ES-I3 (cell line): ENCODE data around the gene ADM5.

Experiments used
- H3K36me3 ChIP-seq: 2 replicates; pipeline ENCODE4 v1.6.1; 2013; ENCODE audit warnings: mild to moderate bottlenecking, low read length, control low read depth, moderate library complexity; ENCODE audit not compliant: insufficient read depth
- H3K4me1 ChIP-seq: 2 replicates; pipeline ENCODE4 v1.6.1; 2013; ENCODE audit warnings: mild to moderate bottlenecking, control low read depth, low read length; ENCODE audit not compliant: insufficient read depth
- H3K9ac ChIP-seq: 2 replicates; pipeline ENCODE4 v1.6.1; 2013; ENCODE audit warnings: low read depth, mild to moderate bottlenecking, low read length, moderate library complexity
- H3K9me3 ChIP-seq: 2 replicates; pipeline ENCODE4 v1.6.1; 2013; ENCODE audit warnings: mild to moderate bottlenecking, low read length, moderate library complexity; ENCODE audit not compliant: control insufficient read depth, insufficient read depth

The ADM5 gene

DNA sequence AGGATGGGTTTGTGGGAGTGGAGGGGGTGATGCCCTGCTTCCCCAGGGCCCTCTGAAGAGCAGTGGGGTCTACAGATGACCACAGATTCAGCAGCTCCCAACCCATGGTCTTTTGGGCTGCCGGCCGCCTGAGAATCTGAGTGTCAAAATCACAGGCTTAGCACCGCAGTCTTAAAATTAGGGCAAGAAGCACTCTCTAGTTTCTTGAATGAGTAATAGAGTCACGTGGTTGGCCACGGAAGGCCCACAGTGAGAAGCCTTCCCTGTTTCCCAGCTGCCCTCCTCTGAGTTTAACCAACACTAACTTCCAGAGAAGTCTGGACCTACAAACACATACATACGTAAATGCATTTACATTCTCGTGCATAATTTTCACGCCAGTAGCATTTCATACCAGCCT lies 7.1 kb upstream of the ADM5 start:
- Histone ChIP-seq H3K9me3 (no peaks in the 10 kb centered on the region), H3K9ac (no peak overlapping the region), H3K36me3 (peaks cover 16% of the 10 kb centered on the region), H3K4me1 (peaks cover 17% of the 10 kb centered on the region)

DNA sequence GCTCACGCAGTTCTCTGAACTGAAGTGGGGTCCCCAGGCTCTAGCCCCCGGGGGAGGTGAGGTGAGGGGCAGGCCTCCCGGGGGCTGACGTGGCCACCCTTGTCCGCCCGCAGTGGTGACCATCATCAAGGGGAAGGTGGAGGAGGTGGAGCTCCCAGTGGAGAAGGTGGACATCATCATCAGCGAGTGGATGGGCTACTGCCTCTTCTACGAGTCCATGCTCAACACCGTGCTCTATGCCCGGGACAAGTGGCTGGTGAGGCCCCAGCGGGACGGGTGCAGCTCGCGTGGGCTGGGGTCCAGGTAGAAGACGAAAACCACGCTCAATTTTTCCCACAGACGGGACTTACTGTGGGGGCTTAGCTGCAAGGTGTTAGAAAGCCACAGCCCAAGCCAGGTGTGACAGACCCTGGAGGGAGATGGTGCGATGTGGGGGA lies 5.6 kb upstream of the ADM5 start:
- Histone ChIP-seq H3K9ac (no peak overlapping the region), H3K36me3 (peaks cover 16% of the 10 kb centered on the region), H3K4me1 (peaks cover 25% of the 10 kb centered on the region), H3K9me3 (no peaks in the 10 kb centered on the region)

DNA sequence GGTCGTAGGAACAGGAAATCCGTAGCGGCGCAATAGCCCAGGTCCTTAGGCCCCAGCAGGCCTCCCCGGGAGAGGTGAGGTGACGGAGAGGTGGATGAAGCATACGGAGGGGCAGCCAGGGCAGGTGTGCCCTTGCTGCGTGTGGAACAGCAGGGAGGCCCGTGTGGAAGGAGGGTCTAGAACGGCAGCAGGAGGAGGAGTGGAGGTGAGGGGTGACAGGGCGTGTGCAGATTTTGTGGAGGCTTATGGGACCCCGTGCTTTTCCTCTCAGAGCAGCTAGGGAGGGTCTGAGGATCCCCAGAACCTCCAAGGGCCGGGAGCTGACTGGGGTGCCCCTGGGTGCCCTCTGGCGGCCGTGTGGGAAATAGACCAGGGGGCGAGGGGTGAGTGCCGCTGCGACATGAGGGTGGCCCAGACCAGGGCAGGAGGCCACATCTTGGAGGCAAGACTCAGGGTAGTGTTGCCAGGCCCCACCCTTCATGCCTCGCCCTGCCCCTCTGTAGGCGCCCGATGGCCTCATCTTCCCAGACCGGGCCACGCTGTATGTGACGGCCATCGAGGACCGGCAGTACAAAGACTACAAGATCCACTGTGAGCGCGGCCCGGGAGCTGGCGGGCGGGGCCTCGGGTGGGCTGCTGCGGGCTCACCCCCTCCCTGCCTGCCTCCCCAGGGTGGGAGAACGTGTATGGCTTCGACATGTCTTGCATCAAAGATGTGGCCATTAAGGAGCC lies 5.0 kb upstream of the ADM5 start:
- Histone ChIP-seq H3K9ac (no peak overlapping the region), H3K9me3 (no peaks in the 10 kb centered on the region), H3K36me3 (peaks cover 16% of the 10 kb centered on the region), H3K4me1 (peaks cover 25% of the 10 kb centered on the region)

DNA sequence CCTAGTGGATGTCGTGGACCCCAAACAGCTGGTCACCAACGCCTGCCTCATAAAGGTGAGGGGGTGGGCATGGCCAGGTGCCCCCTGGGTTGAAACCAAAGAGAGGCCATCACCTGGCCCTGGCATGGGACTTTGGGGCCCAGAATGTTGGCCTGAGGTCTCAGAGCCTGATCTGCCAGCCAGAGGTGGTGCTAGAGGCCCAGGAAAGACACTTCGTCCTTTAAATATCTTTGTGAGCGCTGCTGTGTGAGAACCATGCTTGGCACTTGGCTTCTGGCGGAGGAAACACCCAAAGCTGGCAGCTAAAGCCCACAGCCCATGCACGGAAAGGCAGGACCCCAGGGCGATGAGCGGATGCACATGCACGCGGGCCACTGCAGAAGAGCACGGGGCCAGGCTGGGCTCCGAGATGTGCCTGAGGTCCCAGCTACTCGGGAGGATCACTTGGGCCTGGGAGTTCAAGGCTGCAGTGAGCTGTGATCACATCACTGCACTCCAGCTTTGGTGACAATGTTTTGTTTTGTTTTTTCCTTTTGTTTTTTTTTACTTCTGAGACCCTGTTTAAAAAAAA lies 4.3 kb upstream of the ADM5 start:
- Histone ChIP-seq H3K36me3 (peaks cover 16% of the 10 kb centered on the region), H3K4me1 (peaks cover 23% of the 10 kb centered on the region), H3K9me3 (no peaks in the 10 kb centered on the region), H3K9ac (no peak overlapping the region)

DNA sequence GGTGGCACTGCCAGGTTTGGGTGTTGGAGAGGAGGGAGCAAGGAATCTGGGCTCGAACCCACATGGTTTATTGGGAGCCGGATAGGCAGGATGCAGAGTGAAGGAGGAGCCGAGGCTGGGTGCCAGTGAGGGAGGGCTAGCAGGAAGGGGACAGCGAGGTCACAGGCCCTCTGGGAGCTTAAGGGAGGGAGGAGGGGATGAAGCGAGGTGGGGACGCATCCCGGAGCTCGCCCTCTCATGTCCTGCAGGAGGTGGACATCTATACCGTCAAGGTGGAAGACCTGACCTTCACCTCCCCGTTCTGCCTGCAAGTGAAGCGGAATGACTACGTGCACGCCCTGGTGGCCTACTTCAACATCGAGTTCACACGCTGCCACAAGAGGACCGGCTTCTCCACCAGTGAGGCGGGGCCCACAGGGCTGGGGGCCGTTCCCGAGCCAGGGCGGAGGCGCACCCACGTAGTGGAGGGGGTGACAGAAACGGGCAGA lies 3.5 kb upstream of the ADM5 start:
- H3K9me3 ChIP-seq, result no peaks in the 10 kb centered on the region
- H3K4me1 ChIP-seq, result peaks cover 18% of the 10 kb centered on the region
- H3K36me3 ChIP-seq, result peaks cover 16% of the 10 kb centered on the region
- H3K9ac ChIP-seq, result no peak overlapping the region

DNA sequence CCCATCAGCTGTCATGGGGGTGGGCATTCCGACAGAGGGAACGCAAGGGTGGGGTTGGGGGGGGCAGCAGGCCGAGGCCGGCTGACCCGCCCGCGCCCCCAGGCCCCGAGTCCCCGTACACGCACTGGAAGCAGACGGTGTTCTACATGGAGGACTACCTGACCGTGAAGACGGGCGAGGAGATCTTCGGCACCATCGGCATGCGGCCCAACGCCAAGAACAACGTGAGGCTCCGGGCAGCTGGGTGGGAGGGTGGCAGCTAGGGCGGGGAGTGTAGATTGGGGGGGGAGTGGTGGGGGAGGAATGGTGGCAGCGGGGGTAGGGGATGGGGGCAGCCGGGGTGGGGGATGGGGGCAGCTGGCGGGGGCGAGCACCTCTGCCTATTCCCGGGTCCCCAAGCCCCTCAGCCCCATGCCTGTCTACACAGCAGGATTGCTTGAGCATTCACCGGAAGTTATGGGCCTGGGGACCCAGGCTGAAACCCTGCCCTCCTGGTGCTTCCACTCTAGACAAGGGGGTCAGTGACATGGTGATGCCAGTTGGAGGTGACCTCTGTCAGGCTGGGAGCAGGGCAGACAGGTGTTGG lies 2.8 kb upstream of the ADM5 start:
- Histone ChIP-seq H3K9me3 (no peaks in the 10 kb centered on the region), H3K36me3 (peaks cover 16% of the 10 kb centered on the region), H3K4me1 (peaks cover 15% of the 10 kb centered on the region; the same call in 1 of the 2 replicates), H3K9ac (no peak overlapping the region)

DNA sequence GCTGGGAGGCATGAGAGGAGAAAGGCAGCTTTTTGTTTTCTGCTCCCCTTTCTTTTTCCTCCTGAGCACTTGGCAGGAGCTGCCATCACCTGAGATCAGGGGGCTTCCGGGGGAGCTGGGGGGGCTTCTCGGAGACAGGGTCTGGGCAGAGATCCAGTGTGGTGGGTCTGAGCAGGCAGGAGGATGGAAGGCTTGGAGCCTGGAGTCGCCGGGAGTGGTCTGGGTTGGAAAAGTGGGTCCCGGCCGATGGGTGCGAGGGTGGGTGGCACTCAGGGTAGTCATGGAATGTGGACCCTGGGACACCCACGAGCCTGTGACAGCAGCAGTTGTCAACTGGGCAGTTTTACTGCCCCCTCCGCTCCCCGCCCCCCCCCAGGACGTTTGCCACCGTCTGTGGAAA lies 2.2 kb upstream of the ADM5 start:
- H3K9ac ChIP-seq, result no peak overlapping the region
- no peaks in the 10 kb centered on the region for H3K9me3 ChIP-seq
- H3K4me1 ChIP-seq, result peaks cover 15% of the 10 kb centered on the region; the same call in 1 of the 2 replicates
- peaks cover 16% of the 10 kb centered on the region; the same call in 1 of the 2 replicates for H3K36me3 ChIP-seq

DNA sequence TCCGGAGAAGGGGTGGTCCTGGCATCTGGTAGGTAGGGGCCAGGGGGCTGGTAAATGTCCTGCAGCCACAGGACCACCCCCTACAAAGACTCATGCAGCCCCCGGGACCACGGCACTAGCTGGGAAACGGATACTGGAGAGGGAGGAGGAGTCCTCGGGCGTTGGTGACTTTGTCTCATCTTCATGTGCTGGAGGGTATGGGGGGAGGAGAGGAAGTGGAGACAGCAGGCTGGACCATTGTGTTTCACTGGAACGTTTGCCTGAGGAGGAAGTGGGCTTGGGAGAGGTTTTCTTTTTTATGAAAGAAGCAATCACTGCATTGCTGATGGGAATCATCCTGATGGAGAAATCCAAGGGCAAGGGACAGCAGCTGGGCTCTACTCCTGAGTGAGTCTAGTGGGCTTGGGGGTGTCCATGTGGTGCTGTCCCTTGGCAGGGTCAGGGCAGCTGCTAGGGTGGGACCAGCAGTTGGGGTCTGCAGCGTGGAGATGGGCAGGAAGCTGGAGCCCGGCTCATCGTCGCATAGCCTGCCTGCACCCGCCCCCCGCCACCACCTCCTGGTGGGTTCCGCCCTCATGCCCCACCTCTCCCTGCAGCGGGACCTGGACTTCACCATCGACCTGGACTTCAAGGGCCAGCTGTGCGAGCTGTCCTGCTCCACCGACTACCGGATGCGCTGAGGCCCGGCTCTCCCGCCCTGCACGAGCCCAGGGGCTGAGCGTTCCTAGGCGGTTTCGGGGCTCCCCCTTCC lies 1.7 kb upstream of the ADM5 start:
- no peaks in the 10 kb centered on the region for H3K9me3 ChIP-seq
- peaks cover 15% of the 10 kb centered on the region; the same call in 1 of the 2 replicates for H3K4me1 ChIP-seq
- peaks cover 11% of the 10 kb centered on the region; the same call in 1 of the 2 replicates for H3K36me3 ChIP-seq
- H3K9ac ChIP-seq, result no peak overlapping the region

DNA sequence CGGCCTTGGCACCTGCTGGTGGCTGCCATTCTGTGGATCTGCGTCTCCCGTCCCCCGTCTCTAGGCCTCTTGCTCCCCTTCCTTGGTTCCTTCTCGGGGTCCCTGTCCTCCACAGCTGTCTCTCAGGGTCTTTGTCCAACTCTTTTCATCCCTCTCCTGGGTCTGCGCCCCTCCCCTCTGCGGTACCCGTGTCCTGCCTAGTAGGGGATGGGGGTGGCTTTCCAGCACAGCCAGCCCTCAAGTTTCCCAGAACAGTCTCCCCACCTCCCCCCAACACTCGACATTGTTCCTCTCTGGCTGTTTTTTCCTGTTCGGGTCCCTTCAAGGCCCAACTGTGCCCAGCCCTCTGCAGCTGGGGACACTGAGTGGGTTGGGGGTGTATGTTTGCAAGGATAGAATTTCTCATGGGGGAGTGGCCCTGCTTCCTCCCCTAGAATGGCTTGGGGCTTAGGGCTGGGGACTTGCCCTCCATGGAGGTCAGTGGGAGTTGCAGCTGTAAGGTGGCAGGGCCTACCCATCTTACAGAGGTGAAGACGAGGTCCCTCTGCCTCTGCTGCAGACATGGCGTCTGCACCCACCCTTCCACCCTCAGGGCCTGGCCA lies 762 bp upstream of the ADM5 start:
- peaks cover 15% of the 10 kb centered on the region; the same call in 1 of the 2 replicates for H3K4me1 ChIP-seq
- peaks cover 8% of the 10 kb centered on the region; the same call in 1 of the 2 replicates for H3K36me3 ChIP-seq
- H3K9ac ChIP-seq, result peak overlapping the region; percentile 75; the same call in 1 of the 2 replicates

DNA sequence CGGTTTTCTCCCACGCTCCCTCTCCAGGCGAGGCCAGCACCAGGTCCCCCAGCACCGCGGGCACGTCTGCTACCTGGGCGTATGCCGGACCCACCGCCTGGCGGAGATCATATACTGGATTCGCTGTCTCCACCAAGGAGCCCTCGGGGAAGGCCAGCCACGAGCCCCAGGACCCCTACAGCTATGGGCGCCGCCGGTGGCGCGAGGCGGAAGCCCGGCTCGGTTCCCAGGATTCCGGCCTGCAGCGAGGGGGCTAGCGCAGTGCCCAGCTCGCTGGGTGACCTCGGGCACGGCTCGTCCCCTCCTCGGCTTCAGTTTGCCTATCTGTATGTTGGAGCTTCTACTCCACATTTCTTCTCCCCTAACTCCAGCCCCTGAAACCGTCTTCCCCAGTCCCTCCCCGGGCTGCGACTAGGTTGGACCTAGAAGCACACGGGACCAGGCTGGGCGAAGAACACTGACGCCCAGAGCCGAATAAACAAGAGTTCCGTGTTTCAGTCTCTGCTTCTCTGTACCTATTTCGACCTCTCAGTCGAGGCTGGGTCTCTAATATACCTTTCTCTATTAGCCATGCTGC lies 773 bp downstream of the ADM5 start:
- peak overlapping the region; percentile 75 for H3K9ac ChIP-seq
- no peaks in the 10 kb centered on the region for H3K9me3 ChIP-seq
- peaks cover 8% of the 10 kb centered on the region; the same call in 1 of the 2 replicates for H3K36me3 ChIP-seq
- peaks cover 15% of the 10 kb centered on the region; the same call in 1 of the 2 replicates for H3K4me1 ChIP-seq

More for the DNA sequence above, 762 bp upstream of the ADM5 start:
- no peaks in the 10 kb centered on the region for H3K9me3 ChIP-seq

DNA sequence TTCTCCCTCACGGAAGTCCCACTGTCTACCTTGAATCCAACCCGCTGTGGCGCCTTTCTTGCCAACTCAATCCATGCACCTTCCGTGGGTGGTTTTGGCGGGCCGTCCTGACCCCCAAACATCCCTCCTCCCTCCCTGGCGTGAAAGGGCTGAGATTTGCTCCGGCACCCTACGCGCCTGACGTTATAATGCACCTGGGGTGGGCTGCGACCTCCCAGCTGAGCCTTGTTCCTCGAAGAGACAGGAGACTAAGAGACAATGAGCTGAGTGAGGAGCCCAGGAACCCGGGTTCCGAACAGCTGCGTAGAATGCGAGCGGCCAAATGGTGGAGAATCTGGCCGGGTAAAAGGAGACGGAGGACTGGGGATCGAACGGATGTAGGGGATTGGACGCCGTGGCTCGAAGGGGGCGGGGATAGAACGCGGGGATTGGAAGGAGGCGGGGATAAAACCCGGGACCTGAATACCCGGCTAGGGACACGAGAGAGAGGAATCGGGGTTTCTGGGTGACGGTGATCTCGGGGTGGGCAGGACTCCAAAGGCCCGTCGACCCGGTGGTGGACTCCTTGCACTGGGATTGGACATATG lies 1.4 kb downstream of the ADM5 start, which contains the start of gene CPT1C:
TSS of gene CPT1C (plus strand) at position 461 of the 587 bp plus-strand sequence. CDS start 1,137 bp downstream, outside the sequence.
- Histone ChIP-seq H3K9ac (peak within 1 kb of the TSS; percentile 75), H3K36me3 (peaks cover 3% of the 10 kb centered on the region; the same call in 1 of the 2 replicates), H3K4me1 (peaks cover 15% of the 10 kb centered on the region; the same call in 1 of the 2 replicates)

DNA sequence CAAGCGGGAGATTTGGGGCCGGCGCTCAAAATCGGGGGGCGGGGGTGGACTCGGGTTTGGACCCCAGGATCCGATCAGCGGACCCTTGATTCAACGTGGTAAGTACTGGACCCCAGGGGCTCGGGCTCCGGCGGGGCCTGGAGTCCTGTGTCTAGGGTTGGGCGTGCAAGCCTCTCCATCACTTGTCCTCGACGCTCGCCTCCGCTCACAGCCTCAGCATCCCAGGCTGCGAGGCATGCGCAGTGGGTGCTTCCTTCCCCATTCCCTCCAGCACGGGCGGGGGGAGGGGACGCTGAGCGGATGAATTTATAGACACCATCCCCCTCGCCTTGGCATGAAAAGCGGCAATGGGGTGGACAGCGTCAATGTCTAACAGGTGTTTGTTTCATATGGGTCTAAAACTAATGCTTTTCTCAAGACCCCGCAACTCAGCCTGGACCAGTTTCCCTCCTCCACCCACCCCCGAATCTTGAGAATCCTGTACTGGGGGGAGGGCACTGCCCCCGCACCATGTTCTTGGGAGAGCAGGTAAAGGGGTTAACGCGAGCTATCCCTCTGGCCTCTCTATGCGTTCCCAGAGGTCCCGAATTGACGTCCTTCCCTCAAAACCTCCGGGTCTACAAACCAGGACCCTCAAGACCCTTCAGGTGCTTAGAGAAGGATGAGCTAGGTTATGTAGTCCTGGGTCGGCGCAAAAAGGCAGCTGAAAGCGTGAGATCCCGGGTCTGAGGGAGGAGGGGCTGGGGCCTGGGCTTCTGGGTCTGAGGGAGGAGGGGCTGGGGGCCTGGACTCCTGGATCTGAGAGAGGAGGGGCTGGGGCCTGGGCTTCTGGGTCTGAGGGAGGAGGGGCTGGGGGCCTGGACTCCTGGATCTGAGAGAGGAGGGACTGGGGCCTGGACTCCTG lies 2.1 kb downstream of the ADM5 start:
- Histone ChIP-seq H3K9ac (peak overlapping the region; percentile 75), H3K4me1 (peaks cover 15% of the 10 kb centered on the region; the same call in 1 of the 2 replicates), H3K36me3 (peaks cover 3% of the 10 kb centered on the region; the same call in 1 of the 2 replicates), H3K9me3 (no peaks in the 10 kb centered on the region)

More for the DNA sequence above, 1.4 kb downstream of the ADM5 start, which contains the start of gene CPT1C:
- H3K9me3 ChIP-seq, result no peaks in the 10 kb centered on the region
